ENCODE measurements around the gene SYNE2. TPM values are rescaled to one million over a fixed set of nuclear protein-coding genes. Genes with fewer than 3 reads are reported as not detected.
"Not testable (repeated sequence)": the region's sequence is repeated elsewhere in the genome, so short reads cannot be mapped to it uniquely, and the experiment has no call there.

Gene SYNE2
- total RNA-seq, 1 experiment from 2014 or later = 37.5 TPM

- in situ Hi-C loops (cut with HindIII; ENCODE audit: low pct_unique_long_range_greater_than_20kb, low sequenced_read_pairs) (no loop called here), intact Hi-C loops (cut with micrococcal nuclease; ENCODE audit: unreplicated experiment) (no loop called here)
- Histone ChIP-seq H3K36me3 (ENCODE audit: control insufficient read depth, insufficient read depth, low read length) (no peaks in the 10 kb centered on the region), H3K4me3 (ENCODE audit: low read depth in 2 of 2, low read length in 2 of 2) (no peak overlapping the region), H3K27ac (ENCODE audit: low read length) (no peak overlapping the region), H3K27me3 (ENCODE audit: control insufficient read depth, insufficient read depth, low read length) (no peaks in the 10 kb centered on the region), H3K9me3 (ENCODE audit: control insufficient read depth, insufficient read depth, low read depth, low read length) (no peaks in the 10 kb centered on the region), H3K4me1 (ENCODE audit: control insufficient read depth, insufficient read depth, low read length) (peaks cover 10% of the 10 kb centered on the region)
- ChIA-PET CTCF (interaction anchor here (0.6 kb wide), 1 partner anchor 17 kb away, joined by 3 read pairs; no protein-coding TSS in a partner anchor), POLR2A (no interaction called here)
- ATAC-seq (no peak), DNase-seq (ENCODE audit: low read depth, low spot score) (no peak)
- no TSS peak for BruUV-seq (replicated peaks)
- TF ChIP-seq CTCF (IDR thresholded peaks at IDR 0.05) (no peak), TCF7L2 (IDR thresholded peaks at IDR 0.05; ENCODE audit: low read depth, low read length) (no peak), POLR2AphosphoS5 (IDR thresholded peaks at IDR 0.05; ENCODE audit: low read depth, low read length) (no peak), REST (IDR thresholded peaks at IDR 0.05; ENCODE audit: insufficient read depth in 1 of 2, low read depth in 2 of 2, low read length in 1 of 2) (no peak), SIN3A (IDR thresholded peaks at IDR 0.05; ENCODE audit: borderline replicate concordance, insufficient read depth, low read depth, low read length) (no peak)
Observed at GRCh38 chr14:63867933-63868921, 15.4 kb downstream of the SYNE2 start.

GRCh38 chr14:63869940-63870752, 17.3 kb downstream of the SYNE2 start:
- DNase-seq (ENCODE audit: low read depth, low spot score); in situ Hi-C loops (cut with HindIII; ENCODE audit: low pct_unique_long_range_greater_than_20kb, low sequenced_read_pairs); H3K27ac ChIP-seq (ENCODE audit: low read length); H3K4me3 ChIP-seq (ENCODE audit: low read depth in 2 of 2, low read length in 2 of 2); H3K9me3 ChIP-seq (ENCODE audit: control insufficient read depth, insufficient read depth, low read depth, low read length); CTCF ChIA-PET; H3K27me3 ChIP-seq (ENCODE audit: control insufficient read depth, insufficient read depth, low read length); H3K4me1 ChIP-seq (ENCODE audit: control insufficient read depth, insufficient read depth, low read length); H3K36me3 ChIP-seq (ENCODE audit: control insufficient read depth, insufficient read depth, low read length); POLR2A ChIA-PET; intact Hi-C loops (cut with micrococcal nuclease; ENCODE audit: unreplicated experiment); BruUV-seq (replicated peaks); ATAC-seq: not testable (repeated sequence)

GRCh38 chr14:63870753-63871037, 17.9 kb downstream of the SYNE2 start:
- POLR2A ChIA-PET; H3K4me3 ChIP-seq (ENCODE audit: low read depth in 2 of 2, low read length in 2 of 2); BruUV-seq (replicated peaks); H3K36me3 ChIP-seq (ENCODE audit: control insufficient read depth, insufficient read depth, low read length); H3K4me1 ChIP-seq (ENCODE audit: control insufficient read depth, insufficient read depth, low read length); ATAC-seq; H3K27me3 ChIP-seq (ENCODE audit: control insufficient read depth, insufficient read depth, low read length); intact Hi-C loops (cut with micrococcal nuclease; ENCODE audit: unreplicated experiment); DNase-seq (ENCODE audit: low read depth, low spot score); H3K9me3 ChIP-seq (ENCODE audit: control insufficient read depth, insufficient read depth, low read depth, low read length); CTCF ChIA-PET; in situ Hi-C loops (cut with HindIII; ENCODE audit: low pct_unique_long_range_greater_than_20kb, low sequenced_read_pairs); H3K27ac ChIP-seq (ENCODE audit: low read length): not testable (repeated sequence)

Measured in Panc1 (cell line).